Parathyroid adenoma (tissue), 2 donors: ENCODE results near the gene WIZ.

Experiments used
- H2AFZ ChIP-seq: fragments of 300-600 bp; sonication (generic); one replicate; pipeline ENCODE4 v1.7.0; 2017; ENCODE audit warnings: antibody characterized with exemption, mild to moderate bottlenecking
- H3K27ac ChIP-seq: fragments of 300-600 bp; sonication (generic); one replicate; pipeline ENCODE4 v1.7.0; 2017
- H3K27me3 ChIP-seq: fragments of 300-600 bp; sonication (generic); one replicate; pipeline ENCODE4 v1.7.0; 2017; ENCODE audit warnings: low read length; ENCODE audit not compliant: control insufficient read depth, insufficient read depth
- H3K36me3 ChIP-seq: fragments of 300-600 bp; sonication (generic); one replicate; pipeline ENCODE4 v1.7.0; 2017; ENCODE audit warnings: low read length; ENCODE audit not compliant: control insufficient read depth, insufficient read depth
- H3K4me1 ChIP-seq: fragments of 300-600 bp; sonication (generic); one replicate; pipeline ENCODE4 v1.7.0; 2017; ENCODE audit warnings: control low read depth
- H3K4me2 ChIP-seq: fragments of 300-600 bp; sonication (generic); one replicate; pipeline ENCODE4 v1.7.0; 2017; ENCODE audit warnings: low read length
- H3K4me3 ChIP-seq: fragments of 300-600 bp; sonication (generic); one replicate; pipeline ENCODE4 v1.7.0; 2017; ENCODE audit warnings: low read depth, low read length
- H3K79me2 ChIP-seq: fragments of 300-600 bp; sonication (generic); one replicate; pipeline ENCODE4 v1.7.0; 2017; ENCODE audit warnings: control low read depth
- H3K9ac ChIP-seq: fragments of 300-600 bp; sonication (generic); one replicate; pipeline ENCODE4 v1.7.0; 2017; ENCODE audit warnings: mild to moderate bottlenecking
- H3K9me3 ChIP-seq: fragments of 300-600 bp; sonication (generic); one replicate; pipeline ENCODE4 v1.7.0; 2017; ENCODE audit warnings: low read length; ENCODE audit not compliant: control insufficient read depth
- CTCF ChIP-seq: fragments of 300-600 bp; sonication (generic); IDR thresholded peaks from one replicate; pipeline ENCODE4 v1.7.0; 2017; ENCODE audit warnings: antibody characterized with exemption, mild to moderate bottlenecking
- donor health status: primary hyperparathyroidism.

The WIZ gene

DNA sequence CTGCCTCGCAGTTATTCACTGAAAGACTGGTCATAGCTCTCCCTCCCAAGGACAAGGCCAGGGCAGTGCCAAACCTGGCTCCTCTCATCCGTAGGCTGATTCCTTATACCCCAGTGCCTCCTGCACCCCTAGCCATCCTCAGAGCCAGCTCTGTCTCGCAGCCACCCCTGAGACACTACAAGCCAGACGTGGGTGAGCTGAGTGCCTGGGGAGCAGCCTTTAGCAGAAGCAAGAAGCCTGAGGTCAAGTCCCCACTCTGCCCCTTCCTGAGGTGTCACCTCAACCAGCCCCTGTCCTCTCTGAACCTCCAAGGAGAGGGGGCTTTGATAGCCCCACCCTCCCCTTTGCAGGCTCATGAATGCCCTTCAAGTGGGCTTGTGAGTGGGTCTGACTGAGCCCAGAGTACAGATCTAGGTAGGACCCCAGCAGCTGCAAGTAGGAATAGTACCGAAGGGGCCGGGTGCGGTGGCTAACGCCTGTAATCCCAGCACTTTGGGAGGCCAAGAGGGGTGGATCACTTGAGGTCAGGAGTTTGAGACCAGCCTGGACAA, 16.2 kb downstream of the WIZ start:
- Histone ChIP-seq H2AFZ (peak overlapping the region; percentile 52), H3K79me2 (peaks cover 15% of the 10 kb centered on the region), H3K36me3 (no peaks in the 10 kb centered on the region), H3K4me2 (peak overlapping the region; percentile 86), H3K9me3 (no peaks in the 10 kb centered on the region), H3K27me3 (no peaks in the 10 kb centered on the region), H3K9ac (no peak overlapping the region), H3K4me3 (peak overlapping the region; percentile 74), H3K27ac (peak overlapping the region; percentile 22), H3K4me1 (peaks cover 9% of the 10 kb centered on the region)
- no peak for TF ChIP-seq CTCF

- H3K27me3 ChIP-seq, result no peaks in the 10 kb centered on the region
- no peak overlapping the region for H3K9ac ChIP-seq
- peaks cover 15% of the 10 kb centered on the region for H3K79me2 ChIP-seq
- peaks cover 9% of the 10 kb centered on the region for H3K4me1 ChIP-seq
- peak overlapping the region; percentile 52 for H2AFZ ChIP-seq
- H3K36me3 ChIP-seq, result no peaks in the 10 kb centered on the region
- peak overlapping the region; percentile 22 for H3K27ac ChIP-seq
- peak overlapping the region; percentile 86 for H3K4me2 ChIP-seq
- no peaks in the 10 kb centered on the region for H3K9me3 ChIP-seq
- H3K4me3 ChIP-seq, result peak overlapping the region; percentile 74
- TF ChIP-seq CTCF, result no peak
Measured at GRCh38 chr19:15432629-15433518, 16.9 kb downstream of the WIZ start.

DNA sequence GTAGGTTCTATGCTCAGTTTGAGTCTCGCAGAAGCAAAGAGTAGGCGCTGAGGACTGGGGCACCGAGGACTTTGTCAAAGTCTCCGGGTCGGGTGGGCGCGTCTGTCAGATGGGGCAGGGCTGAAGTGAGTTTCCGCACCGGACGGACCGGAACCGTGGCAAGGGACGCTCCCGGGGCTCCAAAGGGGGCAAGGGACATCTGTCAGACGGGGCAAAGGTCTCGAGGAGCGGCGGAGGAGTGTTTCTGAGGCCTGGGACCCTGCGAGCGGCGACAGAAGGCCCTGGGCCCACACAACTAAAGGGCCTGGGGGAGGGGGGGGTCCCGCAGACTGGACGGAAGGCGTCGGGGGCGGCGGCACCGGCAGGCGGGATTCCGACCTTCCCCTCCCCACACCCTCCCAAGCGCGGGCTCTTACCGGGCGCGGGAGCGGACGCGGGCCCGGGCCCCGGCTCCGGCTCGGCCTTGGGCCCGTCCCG, 17.7 kb downstream of the WIZ start:
- H3K9me3 ChIP-seq, result no peaks in the 10 kb centered on the region

GRCh38 chr19:15431396-15432017, 18.2 kb downstream of the WIZ start:
- H3K4me3 ChIP-seq, result peak overlapping the region; percentile 65
- TF ChIP-seq CTCF, result no peak
- no peaks in the 10 kb centered on the region for H3K27me3 ChIP-seq
- no peaks in the 10 kb centered on the region for H3K9me3 ChIP-seq
- H3K36me3 ChIP-seq, result no peaks in the 10 kb centered on the region
- no peak overlapping the region for H2AFZ ChIP-seq
- peak overlapping the region; percentile 77 for H3K4me2 ChIP-seq
- H3K9ac ChIP-seq, result peak overlapping the region; percentile 72
- peaks cover 15% of the 10 kb centered on the region for H3K79me2 ChIP-seq
- peaks cover 9% of the 10 kb centered on the region for H3K4me1 ChIP-seq
- H3K27ac ChIP-seq, result no peak overlapping the region

More for the DNA sequence above, 17.7 kb downstream of the WIZ start:
- Histone ChIP-seq H3K27ac (no peak overlapping the region), H3K27me3 (no peaks in the 10 kb centered on the region), H3K79me2 (peaks cover 15% of the 10 kb centered on the region), H3K4me1 (peaks cover 9% of the 10 kb centered on the region), H3K4me3 (peak overlapping the region; percentile 65), H3K36me3 (no peaks in the 10 kb centered on the region), H3K9ac (peak overlapping the region; percentile 72), H2AFZ (peak overlapping the region; percentile 65), H3K4me2 (peak overlapping the region; percentile 77)
- no peak for TF ChIP-seq CTCF
